ENCODE data around the gene NCKAP5.

The NCKAP5 gene

GRCh38 chr2:132863961-132864360 is 704.3 kb downstream of the NCKAP5 start:
- H3K4me3 ChIP-seq (ENCODE audit: low read depth, low read length) = no peak overlapping the region
- DNase-seq (ENCODE audit: low read depth) = no peak
- TF ChIP-seq CTCF (IDR thresholded peaks at IDR 0.05; ENCODE audit: control insufficient read depth, extremely low read depth, insufficient read depth) = no peak

DNA sequence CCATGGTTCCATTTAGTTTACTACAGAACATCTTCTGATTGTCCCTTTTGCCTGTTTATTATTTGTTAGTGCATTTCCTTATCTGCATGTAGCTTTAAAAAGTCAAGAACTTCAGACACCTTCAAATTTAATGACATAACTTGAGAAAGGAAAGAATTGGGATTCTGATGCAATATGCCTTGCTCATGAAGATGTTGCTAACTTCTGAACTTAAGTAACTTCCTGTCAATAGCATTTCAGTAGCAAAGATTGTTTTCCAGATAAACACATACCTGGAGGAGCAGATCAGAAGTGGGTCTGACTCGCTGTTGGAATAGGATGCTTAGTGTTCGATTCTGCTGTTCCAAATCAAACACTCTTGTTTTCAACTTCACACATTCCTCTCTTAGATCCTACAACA is 708.0 kb downstream of the NCKAP5 start:
- DNase-seq (ENCODE audit: low read depth) = no peak
- no peak overlapping the region for H3K4me3 ChIP-seq (ENCODE audit: low read depth, low read length)
- no peak for TF ChIP-seq CTCF (IDR thresholded peaks at IDR 0.05; ENCODE audit: control insufficient read depth, extremely low read depth, insufficient read depth)

- no peak for DNase-seq (ENCODE audit: low read depth)
- TF ChIP-seq CTCF (IDR thresholded peaks at IDR 0.05; ENCODE audit: control insufficient read depth, extremely low read depth, insufficient read depth) = no peak
- no peak overlapping the region for H3K4me3 ChIP-seq (ENCODE audit: low read depth, low read length)
Observed at GRCh38 chr2:132859590-132859989, 708.7 kb downstream of the NCKAP5 start.

- DNase-seq (ENCODE audit: low read depth) = no peak
- no peak overlapping the region for H3K4me3 ChIP-seq (ENCODE audit: low read depth, low read length)
- no peak for TF ChIP-seq CTCF (IDR thresholded peaks at IDR 0.05; ENCODE audit: control insufficient read depth, extremely low read depth, insufficient read depth)
Observed at GRCh38 chr2:132857319-132857718, 710.9 kb downstream of the NCKAP5 start.

GRCh38 chr2:132850688-132851087 is 717.6 kb downstream of the NCKAP5 start:
- no peak for DNase-seq (ENCODE audit: low read depth)
- TF ChIP-seq CTCF (IDR thresholded peaks at IDR 0.05; ENCODE audit: control insufficient read depth, extremely low read depth, insufficient read depth) = no peak
- H3K4me3 ChIP-seq (ENCODE audit: low read depth, low read length) = no peak overlapping the region

DNA sequence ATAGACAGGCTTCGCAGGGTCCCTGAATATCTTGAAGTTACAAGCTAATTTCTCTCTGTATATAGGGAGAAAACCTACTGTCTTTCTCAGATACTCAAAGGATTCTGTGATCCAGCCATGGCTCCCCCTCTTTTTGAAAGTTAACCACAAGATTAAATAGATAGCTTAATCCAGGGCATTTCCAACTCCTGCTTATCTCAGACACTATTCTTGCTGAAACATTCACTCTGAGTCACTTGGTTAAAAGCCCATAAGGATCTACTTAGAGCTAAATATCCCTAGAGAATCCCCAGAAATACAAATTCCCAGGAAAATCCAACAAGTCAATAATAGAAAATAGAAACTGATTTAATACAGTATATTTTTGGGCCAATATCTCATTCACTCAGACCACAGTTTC is 719.1 kb downstream of the NCKAP5 start:
- DNase-seq (ENCODE audit: low read depth) = no peak
- no peak for TF ChIP-seq CTCF (IDR thresholded peaks at IDR 0.05; ENCODE audit: control insufficient read depth, extremely low read depth, insufficient read depth)
- no peak overlapping the region for H3K4me3 ChIP-seq (ENCODE audit: low read depth, low read length)

- TF ChIP-seq CTCF (IDR thresholded peaks at IDR 0.05; ENCODE audit: control insufficient read depth, extremely low read depth, insufficient read depth) = no peak
- H3K4me3 ChIP-seq (ENCODE audit: low read depth, low read length) = no peak overlapping the region
- DNase-seq (ENCODE audit: low read depth) = no peak
Observed at GRCh38 chr2:132845339-132845738, 722.9 kb downstream of the NCKAP5 start.

All from LNCaP clone FGC (cell line).